Measurements from ENCODE around the gene EFTUD2. TPM values are rescaled to one million over a fixed set of nuclear protein-coding genes. Genes with fewer than 3 reads are reported as not detected.

EFTUD2 gene
- total and polyA plus RNA-seq, 2 of the 4 experiments (the other 2 are of a cell fraction): 72.5 to 126 TPM

DNA sequence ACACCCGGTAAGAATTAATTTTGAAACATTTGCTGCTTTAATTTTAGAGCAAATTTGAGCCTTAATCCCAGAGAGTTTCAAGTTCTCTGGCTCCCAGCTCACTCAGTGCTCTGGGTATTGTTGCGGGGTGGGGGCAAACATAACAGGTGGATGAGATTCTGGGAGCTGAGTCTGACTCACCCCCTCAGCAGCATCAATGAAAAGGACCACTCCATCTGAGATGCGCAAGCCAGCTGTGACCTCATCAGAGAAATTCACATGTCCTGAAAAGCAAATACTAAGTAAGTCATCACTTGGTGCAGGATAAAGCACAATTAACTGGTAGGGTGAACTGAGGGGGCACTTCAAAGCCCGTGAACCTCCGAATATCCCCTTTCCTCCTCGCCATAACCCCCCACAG, 19.9 kb downstream of the EFTUD2 start:
- POLR2A ChIA-PET (ENCODE audit: unreplicated experiment): no interaction called here
- peaks cover 51% of the 10 kb centered on the region for H3K36me3 ChIP-seq (ENCODE audit: control insufficient read depth, insufficient read depth, low read length)
- no peak for ATAC-seq (ENCODE audit: low read depth)

More for the DNA sequence above, 19.9 kb downstream of the EFTUD2 start:
- H2AK5ac ChIP-seq (ENCODE audit: low read depth, low read length): no peak overlapping the region
- no CpG with 5 or more reads among the region's 6 CpGs for WGBS, 2 experiments (ENCODE audit: extremely low coverage in 2 of 2, insufficient read length in 1 of 2)
- H3K9me1 ChIP-seq (ENCODE audit: insufficient read depth, low read length): no peaks in the 10 kb centered on the region
- no peak overlapping the region for H3K56ac ChIP-seq (ENCODE audit: extremely low read depth, insufficient read depth, low read length)
- no peak overlapping the region for H2BK5ac ChIP-seq (ENCODE audit: low read depth, low read length, poor library complexity, severe bottlenecking)
- H4K8ac ChIP-seq (ENCODE audit: low read depth in 2 of 2, low read length in 2 of 2): no peak overlapping the region
- H2BK15ac ChIP-seq (ENCODE audit: low read depth, low read length): no peak overlapping the region
- H3K14ac ChIP-seq (replicated peaks; ENCODE audit: low read depth, low read length): no peak overlapping the region
- peaks cover 0 to 11% of the 10 kb centered on the region in 2 experiments; a peak in 2 of 4 replicates for H3K79me1 ChIP-seq (ENCODE audit: low read depth in 1 of 2, low read length in 2 of 2)
- TF ChIP-seq SMC3 (IDR thresholded peaks at IDR 0.05; ENCODE audit: low read depth, low read length): no peak
- TF ChIP-seq MAZ (IDR thresholded peaks at IDR 0.05; ENCODE audit: borderline replicate concordance, low read depth, low read length): no peak
- TF ChIP-seq, protein P1, sequence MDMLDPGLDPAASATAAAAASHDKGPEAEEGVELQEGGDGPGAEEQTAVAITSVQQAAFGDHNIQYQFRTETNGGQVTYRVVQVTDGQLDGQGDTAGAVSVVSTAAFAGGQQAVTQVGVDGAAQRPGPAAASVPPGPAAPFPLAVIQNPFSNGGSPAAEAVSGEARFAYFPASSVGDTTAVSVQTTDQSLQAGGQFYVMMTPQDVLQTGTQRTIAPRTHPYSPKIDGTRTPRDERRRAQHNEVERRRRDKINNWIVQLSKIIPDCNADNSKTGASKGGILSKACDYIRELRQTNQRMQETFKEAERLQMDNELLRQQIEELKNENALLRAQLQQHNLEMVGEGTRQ (IDR thresholded peaks at IDR 0.05; ENCODE audit: low read depth, low read length): no peak
- TF ChIP-seq POLR2A (IDR thresholded peaks at IDR 0.05; ENCODE audit: low read depth, low read length): no peak
- no peak for TF ChIP-seq BHLHE40 (IDR thresholded peaks at IDR 0.05; ENCODE audit: low read depth, low read length)
- TF ChIP-seq MXI1 (IDR thresholded peaks at IDR 0.05; ENCODE audit: borderline replicate concordance, low read depth, low read length): no peak
- no peak for TF ChIP-seq NFE2L2 (IDR thresholded peaks at IDR 0.05; ENCODE audit: low read depth, low read length)
- no peak for TF ChIP-seq FOS (IDR thresholded peaks at IDR 0.05; ENCODE audit: low read depth, low read length)
- TF ChIP-seq CHD1 (IDR thresholded peaks at IDR 0.05; ENCODE audit: low read depth, low read length): no peak
- TF ChIP-seq RAD21 (IDR thresholded peaks at IDR 0.05; ENCODE audit: low read length): no peak
- TF ChIP-seq, protein P2, sequence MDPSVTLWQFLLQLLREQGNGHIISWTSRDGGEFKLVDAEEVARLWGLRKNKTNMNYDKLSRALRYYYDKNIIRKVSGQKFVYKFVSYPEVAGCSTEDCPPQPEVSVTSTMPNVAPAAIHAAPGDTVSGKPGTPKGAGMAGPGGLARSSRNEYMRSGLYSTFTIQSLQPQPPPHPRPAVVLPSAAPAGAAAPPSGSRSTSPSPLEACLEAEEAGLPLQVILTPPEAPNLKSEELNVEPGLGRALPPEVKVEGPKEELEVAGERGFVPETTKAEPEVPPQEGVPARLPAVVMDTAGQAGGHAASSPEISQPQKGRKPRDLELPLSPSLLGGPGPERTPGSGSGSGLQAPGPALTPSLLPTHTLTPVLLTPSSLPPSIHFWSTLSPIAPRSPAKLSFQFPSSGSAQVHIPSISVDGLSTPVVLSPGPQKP (IDR thresholded peaks at IDR 0.05; ENCODE audit: borderline replicate concordance, low read depth, low read length): no peak
- no peak for TF ChIP-seq RFX5 (IDR thresholded peaks at IDR 0.05; ENCODE audit: low read depth, low read length)
- TF ChIP-seq, protein P3, sequence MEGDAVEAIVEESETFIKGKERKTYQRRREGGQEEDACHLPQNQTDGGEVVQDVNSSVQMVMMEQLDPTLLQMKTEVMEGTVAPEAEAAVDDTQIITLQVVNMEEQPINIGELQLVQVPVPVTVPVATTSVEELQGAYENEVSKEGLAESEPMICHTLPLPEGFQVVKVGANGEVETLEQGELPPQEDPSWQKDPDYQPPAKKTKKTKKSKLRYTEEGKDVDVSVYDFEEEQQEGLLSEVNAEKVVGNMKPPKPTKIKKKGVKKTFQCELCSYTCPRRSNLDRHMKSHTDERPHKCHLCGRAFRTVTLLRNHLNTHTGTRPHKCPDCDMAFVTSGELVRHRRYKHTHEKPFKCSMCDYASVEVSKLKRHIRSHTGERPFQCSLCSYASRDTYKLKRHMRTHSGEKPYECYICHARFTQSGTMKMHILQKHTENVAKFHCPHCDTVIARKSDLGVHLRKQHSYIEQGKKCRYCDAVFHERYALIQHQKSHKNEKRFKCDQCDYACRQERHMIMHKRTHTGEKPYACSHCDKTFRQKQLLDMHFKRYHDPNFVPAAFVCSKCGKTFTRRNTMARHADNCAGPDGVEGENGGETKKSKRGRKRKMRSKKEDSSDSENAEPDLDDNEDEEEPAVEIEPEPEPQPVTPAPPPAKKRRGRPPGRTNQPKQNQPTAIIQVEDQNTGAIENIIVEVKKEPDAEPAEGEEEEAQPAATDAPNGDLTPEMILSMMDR (conservative IDR thresholded peaks at IDR 0.05; ENCODE audit: low read depth, low read length): no peak
- no peak for TF ChIP-seq RCOR1 (IDR thresholded peaks at IDR 0.05; ENCODE audit: insufficient replicate concordance, low read length)
- TF ChIP-seq CEBPB (IDR thresholded peaks at IDR 0.05; ENCODE audit: low read depth, low read length): no peak
- TF ChIP-seq MAFK (IDR thresholded peaks at IDR 0.05; ENCODE audit: low read depth, low read length): no peak
- H3K9ac ChIP-seq (ENCODE audit: low read depth, low read length): no peak overlapping the region
- no TSS peak for BruUV-seq (replicated peaks)
- no peak overlapping the region for H3K4ac ChIP-seq (ENCODE audit: low read depth, low read length)
- no peak overlapping the region for H2AFZ ChIP-seq (replicated peaks; ENCODE audit: low read length, poor library complexity)
- in situ Hi-C loops (cut with MboI; ENCODE audit: low sequenced_read_pairs): no loop called here
- H2BK120ac ChIP-seq (ENCODE audit: low read depth, low read length): no peak overlapping the region
- no peak overlapping the region for H2AK9ac ChIP-seq (replicated peaks; ENCODE audit: low read depth, low read length, poor library complexity)
- H3K4me2 ChIP-seq (ENCODE audit: low read depth, low read length): no peak overlapping the region
- no peaks in the 10 kb centered on the region for H4K20me1 ChIP-seq (ENCODE audit: insufficient read depth, low read length)
- H3K9me3 ChIP-seq (ENCODE audit: control insufficient read depth, insufficient read depth, low read length): no peaks in the 10 kb centered on the region
- DNase-seq: no peak
- no peaks in the 10 kb centered on the region for H3K4me1 ChIP-seq (ENCODE audit: control insufficient read depth, insufficient read depth, low read length)
- dilution Hi-C loops (cut with HindIII; ENCODE audit: low sequenced_read_pairs, unreplicated experiment): no loop called here
- no peak overlapping the region for H4K5ac ChIP-seq (ENCODE audit: low read depth, low read length)
- H3K27ac ChIP-seq (ENCODE audit: insufficient read depth, low read length): no peak overlapping the region
- CTCF ChIA-PET: interaction anchor here (1.4 to 2.7 kb wide), 4 partner anchors 10 to 104 kb away, joined by 5 to 18 read pairs (median 13); no protein-coding TSS in a partner anchor
- intact Hi-C loops (cut with micrococcal nuclease): no loop called here
- no peaks in the 10 kb centered on the region for H3K27me3 ChIP-seq (ENCODE audit: control insufficient read depth, insufficient read depth, low read length)
- H3K18ac ChIP-seq (ENCODE audit: low read depth, low read length): no peak overlapping the region
- H2BK20ac ChIP-seq (ENCODE audit: low read depth, low read length): no peak overlapping the region
- H4K91ac ChIP-seq (ENCODE audit: insufficient read depth, low read depth, low read length): no peak overlapping the region
- no peak overlapping the region for H3K23ac ChIP-seq (ENCODE audit: low read depth, low read length)
- no peak overlapping the region for H3K4me3 ChIP-seq (ENCODE audit: insufficient read depth, low read depth, low read length)

Data from IMR-90 (cell line).